NT2/D1 (cell line): Measurements from ENCODE around the gene LSP1.

Experiments used
- SUZ12 ChIP-seq: IDR thresholded peaks from 2 replicates; pipeline ENCODE4 v1.6.1; 2011; ENCODE audit not compliant: insufficient read length, insufficient read depth; ENCODE audit errors: extremely low read depth
- YY1 ChIP-seq: IDR thresholded peaks from 2 replicates; pipeline ENCODE4 v1.6.1; 2011; ENCODE audit not compliant: insufficient read length, insufficient read depth

DNA sequence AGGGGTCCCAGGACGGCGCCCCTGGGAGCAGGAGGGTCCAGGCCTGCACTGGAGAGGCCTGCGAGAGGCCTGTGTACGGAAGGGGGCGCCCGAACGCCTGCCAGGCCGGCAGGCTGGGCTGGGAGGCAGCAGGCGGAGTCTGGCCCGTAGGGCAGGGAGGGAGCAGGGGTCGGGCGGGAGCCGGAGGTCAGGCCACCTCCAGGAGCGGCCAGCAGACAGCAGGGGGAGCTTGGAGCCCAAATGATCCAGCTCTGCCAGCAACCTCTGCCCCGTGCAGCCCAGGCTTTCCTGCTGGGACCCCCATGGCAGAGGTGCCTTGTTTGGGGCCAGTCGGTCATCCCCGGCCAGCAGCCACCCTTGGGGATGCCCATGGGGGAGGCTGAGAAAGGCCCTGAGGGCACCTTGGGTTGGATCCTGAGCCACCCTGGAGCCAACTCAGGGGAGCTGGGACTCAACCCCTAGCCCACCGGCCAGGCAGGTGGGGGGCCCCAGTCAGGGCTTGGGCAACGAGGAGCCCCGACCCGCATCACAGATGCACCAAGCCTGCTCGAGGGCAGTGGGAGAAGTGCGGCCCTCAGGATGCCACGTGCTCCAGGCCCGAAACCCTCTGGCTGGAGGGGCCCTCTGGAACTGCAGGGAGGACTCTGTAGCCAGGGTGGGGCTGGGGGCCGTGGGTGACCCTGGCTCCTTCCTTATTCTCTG is 27.7 kb upstream of the LSP1 start:
- TF ChIP-seq YY1 (no peak), SUZ12 (no peak)
